ENCODE data around the gene MYOF.

Gene MYOF, protein sequence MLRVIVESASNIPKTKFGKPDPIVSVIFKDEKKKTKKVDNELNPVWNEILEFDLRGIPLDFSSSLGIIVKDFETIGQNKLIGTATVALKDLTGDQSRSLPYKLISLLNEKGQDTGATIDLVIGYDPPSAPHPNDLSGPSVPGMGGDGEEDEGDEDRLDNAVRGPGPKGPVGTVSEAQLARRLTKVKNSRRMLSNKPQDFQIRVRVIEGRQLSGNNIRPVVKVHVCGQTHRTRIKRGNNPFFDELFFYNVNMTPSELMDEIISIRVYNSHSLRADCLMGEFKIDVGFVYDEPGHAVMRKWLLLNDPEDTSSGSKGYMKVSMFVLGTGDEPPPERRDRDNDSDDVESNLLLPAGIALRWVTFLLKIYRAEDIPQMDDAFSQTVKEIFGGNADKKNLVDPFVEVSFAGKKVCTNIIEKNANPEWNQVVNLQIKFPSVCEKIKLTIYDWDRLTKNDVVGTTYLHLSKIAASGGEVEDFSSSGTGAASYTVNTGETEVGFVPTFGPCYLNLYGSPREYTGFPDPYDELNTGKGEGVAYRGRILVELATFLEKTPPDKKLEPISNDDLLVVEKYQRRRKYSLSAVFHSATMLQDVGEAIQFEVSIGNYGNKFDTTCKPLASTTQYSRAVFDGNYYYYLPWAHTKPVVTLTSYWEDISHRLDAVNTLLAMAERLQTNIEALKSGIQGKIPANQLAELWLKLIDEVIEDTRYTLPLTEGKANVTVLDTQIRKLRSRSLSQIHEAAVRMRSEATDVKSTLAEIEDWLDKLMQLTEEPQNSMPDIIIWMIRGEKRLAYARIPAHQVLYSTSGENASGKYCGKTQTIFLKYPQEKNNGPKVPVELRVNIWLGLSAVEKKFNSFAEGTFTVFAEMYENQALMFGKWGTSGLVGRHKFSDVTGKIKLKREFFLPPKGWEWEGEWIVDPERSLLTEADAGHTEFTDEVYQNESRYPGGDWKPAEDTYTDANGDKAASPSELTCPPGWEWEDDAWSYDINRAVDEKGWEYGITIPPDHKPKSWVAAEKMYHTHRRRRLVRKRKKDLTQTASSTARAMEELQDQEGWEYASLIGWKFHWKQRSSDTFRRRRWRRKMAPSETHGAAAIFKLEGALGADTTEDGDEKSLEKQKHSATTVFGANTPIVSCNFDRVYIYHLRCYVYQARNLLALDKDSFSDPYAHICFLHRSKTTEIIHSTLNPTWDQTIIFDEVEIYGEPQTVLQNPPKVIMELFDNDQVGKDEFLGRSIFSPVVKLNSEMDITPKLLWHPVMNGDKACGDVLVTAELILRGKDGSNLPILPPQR (N-terminal part only)

GRCh38 chr10:93482145-93482834, at the start of gene MYOF:
MYOF (minus strand) TSS chr10:93482334; CDS start chr10:93482194, 140 bp downstream.
- Histone ChIP-seq H3K27me3 (ENCODE audit: control insufficient read depth, insufficient read depth, low read length) (no peaks in the 10 kb centered on the region), H3K36me3 (ENCODE audit: control insufficient read depth, insufficient read depth, low read length) (no peaks in the 10 kb centered on the region), H3K4me3 (ENCODE audit: low read length) (peak within 1 kb of the TSS; percentile 73), H3K9me3 (ENCODE audit: control insufficient read depth, low read length) (no peaks in the 10 kb centered on the region), H3K4me1 (ENCODE audit: control insufficient read depth, insufficient read depth, low read length) (no peaks in the 10 kb centered on the region), H3K9ac (ENCODE audit: low read length) (peak within 1 kb of the TSS; percentile 91)

GRCh38 chr10:93518531-93518930, 36.4 kb upstream of the MYOF start:
- Histone ChIP-seq H3K4me3 (ENCODE audit: low read length) (no peak overlapping the region), H3K9me3 (ENCODE audit: control insufficient read depth, low read length) (no peaks in the 10 kb centered on the region), H3K4me1 (ENCODE audit: control insufficient read depth, insufficient read depth, low read length) (no peaks in the 10 kb centered on the region), H3K27me3 (ENCODE audit: control insufficient read depth, insufficient read depth, low read length) (no peaks in the 10 kb centered on the region), H3K36me3 (ENCODE audit: control insufficient read depth, insufficient read depth, low read length) (no peaks in the 10 kb centered on the region), H3K9ac (ENCODE audit: low read length) (no peak overlapping the region)

DNA sequence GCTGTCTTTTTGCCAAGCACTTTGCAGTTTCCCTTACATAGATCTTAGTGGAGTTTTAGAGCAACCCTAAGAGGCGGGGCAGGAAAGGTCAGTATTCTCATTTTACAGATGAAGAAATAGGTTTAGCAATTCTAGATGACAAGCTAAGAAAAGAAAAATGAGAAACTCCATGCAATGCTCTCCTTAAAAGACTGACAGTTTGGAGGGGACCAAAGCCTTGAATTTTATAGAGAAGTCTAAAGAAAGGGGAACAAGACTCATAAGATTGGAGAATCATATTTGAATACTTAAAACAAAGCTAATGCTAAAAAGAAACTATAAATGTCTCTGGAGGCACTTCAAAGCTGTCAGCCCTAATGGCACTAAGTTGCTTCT, 33.9 kb upstream of the MYOF start:
- Histone ChIP-seq H3K4me1 (ENCODE audit: control insufficient read depth, insufficient read depth, low read length) (no peaks in the 10 kb centered on the region), H3K9ac (ENCODE audit: low read length) (no peak overlapping the region), H3K4me3 (ENCODE audit: low read length) (no peak overlapping the region), H3K36me3 (ENCODE audit: control insufficient read depth, insufficient read depth, low read length) (no peaks in the 10 kb centered on the region), H3K27me3 (ENCODE audit: control insufficient read depth, insufficient read depth, low read length) (no peaks in the 10 kb centered on the region), H3K9me3 (ENCODE audit: control insufficient read depth, low read length) (no peaks in the 10 kb centered on the region)

GRCh38 chr10:93515071-93516005, 33.2 kb upstream of the MYOF start:
- no peaks in the 10 kb centered on the region for H3K27me3 ChIP-seq (ENCODE audit: control insufficient read depth, insufficient read depth, low read length)
- no peaks in the 10 kb centered on the region for H3K4me1 ChIP-seq (ENCODE audit: control insufficient read depth, insufficient read depth, low read length)
- H3K36me3 ChIP-seq (ENCODE audit: control insufficient read depth, insufficient read depth, low read length) = no peaks in the 10 kb centered on the region
- no peak overlapping the region for H3K4me3 ChIP-seq (ENCODE audit: low read length)
- no peak overlapping the region for H3K9ac ChIP-seq (ENCODE audit: low read length)
- H3K9me3 ChIP-seq (ENCODE audit: control insufficient read depth, low read length) = no peaks in the 10 kb centered on the region

DNA sequence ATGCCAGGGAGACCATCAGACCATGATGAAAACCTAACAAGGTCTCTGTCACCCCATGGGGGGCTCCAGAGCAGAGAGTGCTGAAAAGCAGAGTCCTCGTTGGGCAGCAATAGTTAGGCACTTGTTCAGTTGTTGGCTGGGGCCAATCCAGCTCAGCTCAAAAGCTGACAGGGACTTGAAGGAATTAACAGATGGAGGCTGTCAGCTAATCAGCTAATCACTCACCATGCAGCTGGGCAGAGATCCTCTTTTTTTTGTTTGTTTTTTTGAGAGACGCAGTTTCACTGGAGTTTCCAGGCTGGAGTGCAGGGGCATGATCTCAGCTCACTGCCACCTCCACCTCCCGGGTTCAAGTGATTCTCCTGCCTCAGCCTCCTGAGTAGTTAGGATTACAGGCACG, 32.4 kb upstream of the MYOF start:
- H3K9ac ChIP-seq (ENCODE audit: low read length) = no peak overlapping the region
- H3K4me1 ChIP-seq (ENCODE audit: control insufficient read depth, insufficient read depth, low read length) = no peaks in the 10 kb centered on the region
- H3K27me3 ChIP-seq (ENCODE audit: control insufficient read depth, insufficient read depth, low read length) = no peaks in the 10 kb centered on the region
- no peaks in the 10 kb centered on the region for H3K9me3 ChIP-seq (ENCODE audit: control insufficient read depth, low read length)
- H3K36me3 ChIP-seq (ENCODE audit: control insufficient read depth, insufficient read depth, low read length) = no peaks in the 10 kb centered on the region
- H3K4me3 ChIP-seq (ENCODE audit: low read length) = no peak overlapping the region

DNA sequence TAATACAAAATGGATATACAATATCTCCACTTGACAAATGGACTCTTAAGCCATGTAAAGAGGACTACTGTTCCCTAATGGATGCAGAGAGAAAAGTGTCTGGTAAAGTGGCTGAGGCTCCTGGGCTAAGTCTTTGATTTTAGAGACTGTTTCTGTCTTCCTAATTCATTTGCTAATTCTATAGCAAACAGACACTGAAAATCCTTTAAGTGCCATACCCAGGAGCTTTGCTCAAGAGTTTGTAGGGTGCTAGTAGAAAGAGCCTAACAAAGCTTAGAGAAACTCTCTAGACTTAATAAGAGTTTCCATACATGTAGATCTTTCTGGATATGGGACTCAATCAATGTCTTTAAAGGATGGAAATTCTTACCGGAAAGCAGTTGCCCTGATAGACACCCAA, 31.0 kb upstream of the MYOF start:
- Histone ChIP-seq H3K4me1 (ENCODE audit: control insufficient read depth, insufficient read depth, low read length) (no peaks in the 10 kb centered on the region), H3K36me3 (ENCODE audit: control insufficient read depth, insufficient read depth, low read length) (no peaks in the 10 kb centered on the region), H3K27me3 (ENCODE audit: control insufficient read depth, insufficient read depth, low read length) (no peaks in the 10 kb centered on the region), H3K4me3 (ENCODE audit: low read length) (no peak overlapping the region), H3K9me3 (ENCODE audit: control insufficient read depth, low read length) (no peaks in the 10 kb centered on the region), H3K9ac (ENCODE audit: low read length) (no peak overlapping the region)

DNA sequence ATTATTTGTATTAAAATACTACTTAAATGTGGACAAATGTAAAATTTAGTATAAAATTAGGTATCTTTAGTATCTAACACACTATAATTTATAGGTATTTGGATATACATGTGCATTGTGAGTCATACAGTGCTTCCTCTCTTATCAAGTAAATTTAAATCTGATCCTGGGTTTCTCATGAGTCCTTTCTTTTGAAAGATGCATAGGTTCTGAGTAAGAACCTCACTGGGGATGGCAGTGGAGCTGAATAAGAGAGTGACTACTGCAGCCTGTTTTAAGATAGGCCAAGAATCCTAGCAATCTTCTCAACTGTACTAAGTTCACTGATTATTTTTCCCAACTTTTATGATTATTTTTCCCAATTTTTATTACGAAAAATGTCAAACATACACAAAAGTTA, 30.4 kb upstream of the MYOF start:
- H3K27me3 ChIP-seq (ENCODE audit: control insufficient read depth, insufficient read depth, low read length) = no peaks in the 10 kb centered on the region
- no peak overlapping the region for H3K9ac ChIP-seq (ENCODE audit: low read length)
- no peak overlapping the region for H3K4me3 ChIP-seq (ENCODE audit: low read length)
- no peaks in the 10 kb centered on the region for H3K36me3 ChIP-seq (ENCODE audit: control insufficient read depth, insufficient read depth, low read length)
- H3K9me3 ChIP-seq (ENCODE audit: control insufficient read depth, low read length) = no peaks in the 10 kb centered on the region
- H3K4me1 ChIP-seq (ENCODE audit: control insufficient read depth, insufficient read depth, low read length) = no peaks in the 10 kb centered on the region

GRCh38 chr10:93509816-93510215, 27.7 kb upstream of the MYOF start:
- Histone ChIP-seq H3K9ac (ENCODE audit: low read length) (no peak overlapping the region), H3K27me3 (ENCODE audit: control insufficient read depth, insufficient read depth, low read length) (no peaks in the 10 kb centered on the region), H3K36me3 (ENCODE audit: control insufficient read depth, insufficient read depth, low read length) (no peaks in the 10 kb centered on the region), H3K4me3 (ENCODE audit: low read length) (no peak overlapping the region), H3K4me1 (ENCODE audit: control insufficient read depth, insufficient read depth, low read length) (no peaks in the 10 kb centered on the region), H3K9me3 (ENCODE audit: control insufficient read depth, low read length) (no peaks in the 10 kb centered on the region)

DNA sequence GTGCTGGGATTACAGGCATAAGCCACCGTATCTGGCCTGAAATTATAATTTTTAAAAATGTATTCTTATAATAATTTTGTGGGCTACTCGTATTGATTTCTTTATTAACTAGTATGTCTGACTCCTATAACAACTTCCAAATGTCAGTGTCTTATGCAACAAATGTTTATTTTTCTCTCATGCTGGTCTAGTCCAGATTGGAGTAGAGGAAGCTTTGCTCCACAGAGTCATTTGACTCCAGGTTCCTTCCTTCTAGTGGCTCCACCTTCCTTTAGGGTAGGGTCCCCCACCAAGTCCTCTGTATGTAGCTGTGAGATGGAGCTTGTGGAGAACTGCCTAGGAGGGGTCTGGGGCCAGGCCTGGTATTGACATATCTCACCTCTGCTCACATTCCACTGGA, 22.9 kb upstream of the MYOF start:
- no peaks in the 10 kb centered on the region for H3K4me1 ChIP-seq (ENCODE audit: control insufficient read depth, insufficient read depth, low read length)
- no peak overlapping the region for H3K9ac ChIP-seq (ENCODE audit: low read length)
- H3K27me3 ChIP-seq (ENCODE audit: control insufficient read depth, insufficient read depth, low read length) = no peaks in the 10 kb centered on the region
- no peaks in the 10 kb centered on the region for H3K9me3 ChIP-seq (ENCODE audit: control insufficient read depth, low read length)
- H3K36me3 ChIP-seq (ENCODE audit: control insufficient read depth, insufficient read depth, low read length) = no peaks in the 10 kb centered on the region
- H3K4me3 ChIP-seq (ENCODE audit: low read length) = no peak overlapping the region

GRCh38 chr10:93503075-93503474, 20.9 kb upstream of the MYOF start:
- Histone ChIP-seq H3K36me3 (ENCODE audit: control insufficient read depth, insufficient read depth, low read length) (no peaks in the 10 kb centered on the region), H3K9me3 (ENCODE audit: control insufficient read depth, low read length) (no peaks in the 10 kb centered on the region), H3K27me3 (ENCODE audit: control insufficient read depth, insufficient read depth, low read length) (no peaks in the 10 kb centered on the region), H3K9ac (ENCODE audit: low read length) (peak overlapping the region; percentile 26), H3K4me3 (ENCODE audit: low read length) (no peak overlapping the region), H3K4me1 (ENCODE audit: control insufficient read depth, insufficient read depth, low read length) (no peaks in the 10 kb centered on the region)

- no peaks in the 10 kb centered on the region for H3K27me3 ChIP-seq (ENCODE audit: control insufficient read depth, insufficient read depth, low read length)
- no peak overlapping the region for H3K4me3 ChIP-seq (ENCODE audit: low read length)
- no peak overlapping the region for H3K9ac ChIP-seq (ENCODE audit: low read length)
- no peaks in the 10 kb centered on the region for H3K36me3 ChIP-seq (ENCODE audit: control insufficient read depth, insufficient read depth, low read length)
- no peaks in the 10 kb centered on the region for H3K9me3 ChIP-seq (ENCODE audit: control insufficient read depth, low read length)
- H3K4me1 ChIP-seq (ENCODE audit: control insufficient read depth, insufficient read depth, low read length) = peaks cover 4% of the 10 kb centered on the region
Observed at GRCh38 chr10:93501650-93502049, 19.5 kb upstream of the MYOF start.

Data from mucosa of stomach (tissue), 1 donor.